ENCODE data around the gene NDUFS2.
"Not testable (repeated sequence)": the region's sequence is repeated elsewhere in the genome, so short reads cannot be mapped to it uniquely, and the experiment has no call there.

The NDUFS2 gene

DNA sequence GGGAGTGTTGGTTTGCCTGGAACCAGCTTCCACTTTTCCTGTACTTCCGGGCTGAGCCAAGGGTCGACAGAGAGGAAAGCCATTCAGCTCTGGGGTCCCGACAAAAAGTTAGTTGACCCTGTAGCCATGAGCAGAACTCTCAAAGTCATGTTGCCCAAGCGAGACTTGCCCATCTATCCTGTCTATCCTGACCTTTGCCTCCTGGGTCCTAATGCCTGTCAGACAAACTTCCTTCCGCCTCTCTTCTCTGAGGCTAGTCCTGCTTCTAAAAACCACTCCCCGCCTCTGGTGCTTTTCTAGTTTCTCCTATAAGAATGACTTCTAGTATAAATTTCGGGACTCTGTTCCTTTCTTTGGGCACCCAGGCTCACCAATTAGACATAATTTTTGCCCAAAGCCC, 48.7 kb downstream of the NDUFS2 start:
- no peak for DNase-seq (ENCODE audit: low read depth in 3 of 3)

DNA sequence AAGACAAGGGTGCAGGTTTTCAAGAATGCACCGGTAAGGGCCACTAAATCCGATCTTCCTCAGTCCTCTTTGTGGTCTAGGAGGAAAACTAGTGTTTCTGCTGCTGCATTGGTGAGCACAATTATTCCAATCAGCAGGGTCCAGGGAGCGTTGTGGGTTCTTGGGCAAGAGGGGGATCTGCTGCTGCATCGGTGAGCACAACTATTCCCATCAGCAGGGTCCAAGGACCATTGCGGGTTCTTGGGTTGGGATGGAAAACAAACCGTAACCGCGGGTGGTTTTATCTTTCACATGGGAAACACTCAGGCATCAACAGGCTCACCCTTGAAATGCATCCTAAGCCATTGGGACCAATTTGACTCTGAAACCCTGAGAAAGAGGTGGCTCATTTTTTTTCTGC, 49.4 kb downstream of the NDUFS2 start:
- DNase-seq (ENCODE audit: low read depth in 3 of 3) = no peak

DNA sequence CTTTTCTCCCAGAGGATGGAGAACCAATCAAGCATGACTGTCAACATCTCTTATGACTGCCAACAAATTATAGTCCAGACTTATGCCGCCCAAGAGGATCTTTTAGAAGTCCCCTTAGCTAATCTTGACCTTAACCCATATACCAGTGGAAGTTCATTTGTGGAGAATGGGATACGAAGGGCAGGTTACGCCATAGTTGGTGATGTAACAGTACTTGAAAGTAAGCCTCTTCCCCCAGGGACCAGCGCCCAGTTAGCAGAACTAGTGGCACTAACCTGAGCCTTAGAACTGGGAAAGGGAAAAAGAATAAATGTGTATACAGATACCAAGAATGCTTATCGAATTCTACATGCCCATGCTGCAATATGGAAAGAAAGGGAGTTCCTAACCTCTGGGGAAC, 53.1 kb downstream of the NDUFS2 start:
- not testable (repeated sequence) for DNase-seq (ENCODE audit: low read depth in 3 of 3)

DNA sequence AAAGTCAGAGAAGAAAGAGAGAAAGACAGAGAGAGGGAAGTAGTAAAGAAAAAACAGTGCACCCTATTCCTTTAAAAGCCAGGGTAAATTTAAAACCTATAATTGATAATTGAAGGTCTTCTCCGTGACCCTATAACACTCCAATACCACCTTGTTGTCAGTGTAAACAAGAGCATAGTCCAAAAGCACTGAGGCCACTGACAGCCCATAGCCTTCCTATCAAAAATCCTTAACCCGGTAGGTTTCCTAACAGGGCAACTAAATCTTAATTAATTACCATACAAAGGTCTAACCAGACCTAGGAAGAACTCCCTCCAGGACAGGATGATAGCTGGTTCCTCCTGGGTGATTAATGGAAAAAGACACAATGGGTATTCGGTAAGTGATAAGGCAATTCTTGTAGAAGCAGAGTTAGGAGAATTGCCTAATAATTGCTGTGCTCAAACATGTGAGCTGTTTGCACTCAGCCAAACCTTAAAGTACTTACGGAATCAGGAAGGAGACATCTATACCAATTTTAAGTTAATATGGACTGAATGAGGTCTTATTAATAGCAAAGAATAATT, 53.9 kb downstream of the NDUFS2 start:
- DNase-seq (ENCODE audit: low read depth in 3 of 3) = not testable (repeated sequence)

DNA sequence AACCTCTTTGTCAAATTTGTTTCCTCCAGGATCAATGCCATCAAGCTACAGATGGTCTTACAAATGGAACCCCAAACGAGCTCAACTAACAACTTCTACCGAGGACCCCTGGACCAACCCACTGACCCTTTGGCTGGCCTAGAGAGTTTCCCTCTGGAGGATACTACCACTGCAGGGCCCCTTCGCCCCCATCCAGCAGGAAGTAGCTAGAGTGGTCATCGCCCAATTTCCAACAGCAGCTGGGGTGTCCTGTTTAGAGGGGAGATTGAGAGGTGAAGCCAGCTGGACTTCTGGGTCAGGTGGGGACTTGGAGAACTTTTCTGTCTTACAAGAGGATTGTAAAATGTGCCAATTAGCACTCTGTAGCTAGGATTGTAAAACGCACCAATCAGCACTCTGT, 54.9 kb downstream of the NDUFS2 start:
- DNase-seq (ENCODE audit: low read depth in 3 of 3) = not testable (repeated sequence)

DNA sequence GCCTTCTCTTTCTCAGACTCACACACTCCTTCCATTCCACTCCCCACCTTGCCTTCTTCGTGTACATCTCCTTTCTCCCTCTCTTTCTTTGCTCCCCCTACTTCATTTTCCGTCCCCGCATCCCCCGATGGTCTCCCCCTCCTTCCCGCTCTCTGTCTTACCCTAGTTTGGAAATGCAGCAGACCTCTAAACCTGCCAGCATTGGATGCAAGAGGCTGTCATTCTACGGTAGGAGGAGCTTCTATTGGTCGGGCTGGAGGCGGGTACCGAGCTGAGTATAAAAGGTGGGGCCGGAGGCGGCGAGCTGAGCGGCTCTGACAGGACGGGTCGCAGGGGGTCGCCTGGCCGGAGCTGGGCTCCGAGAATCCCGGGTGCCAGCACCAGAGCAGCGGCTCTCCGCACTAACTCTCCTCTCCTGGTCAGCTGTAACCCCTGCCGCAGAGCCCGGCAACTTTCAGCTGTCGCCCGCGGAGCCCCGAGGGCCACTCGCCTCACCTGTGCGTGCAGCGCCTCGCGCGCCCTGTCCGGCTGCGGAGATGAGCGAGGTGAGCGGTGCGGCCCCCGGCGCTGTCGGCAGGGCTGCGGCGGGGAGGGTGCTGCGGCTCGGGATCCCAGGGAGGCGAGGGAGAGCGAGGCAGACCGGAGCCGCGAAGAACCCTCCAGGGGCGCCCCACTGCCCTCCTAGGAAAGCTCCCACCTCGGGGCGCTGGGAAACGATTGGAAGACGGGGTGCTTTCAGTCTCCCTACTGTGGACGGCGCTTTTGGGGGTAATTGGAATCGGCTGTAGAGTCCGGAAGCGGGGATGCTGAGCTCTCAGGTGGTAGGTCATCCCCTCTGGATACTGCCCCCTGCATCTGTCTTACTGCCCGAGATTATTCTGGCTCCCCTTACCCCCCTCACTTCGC, 56.5 kb downstream of the NDUFS2 start, which contains the start of gene PCP4L1:
Gene PCP4L1, plus strand, starts transcription at position 307 of the 906 bp plus-strand sequence. Its CDS starts 230 bp downstream, at position 537.
- peak in 2 of 3 experiments; percentile 3 to 9 for DNase-seq (ENCODE audit: low read depth in 3 of 3)

DNA sequence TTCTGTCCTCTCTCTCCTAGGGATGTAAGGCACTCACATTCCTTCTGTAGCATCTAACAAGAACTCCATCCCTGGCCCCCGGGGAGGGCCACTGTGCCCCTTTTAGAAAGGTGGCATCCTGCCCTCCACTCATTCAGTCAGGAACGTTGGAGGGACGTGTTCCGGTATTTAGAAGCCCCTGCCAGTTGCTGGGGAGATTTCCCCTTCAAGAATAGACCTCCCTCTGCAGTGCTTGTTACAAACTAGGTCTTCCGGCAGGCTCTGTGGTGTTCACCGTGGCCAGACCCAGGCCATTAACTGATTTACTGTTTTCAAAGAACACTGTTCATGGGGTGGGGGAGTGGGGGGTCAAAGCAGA, 57.2 kb downstream of the NDUFS2 start:
- DNase-seq (ENCODE audit: low read depth in 3 of 3) = no peak

DNA sequence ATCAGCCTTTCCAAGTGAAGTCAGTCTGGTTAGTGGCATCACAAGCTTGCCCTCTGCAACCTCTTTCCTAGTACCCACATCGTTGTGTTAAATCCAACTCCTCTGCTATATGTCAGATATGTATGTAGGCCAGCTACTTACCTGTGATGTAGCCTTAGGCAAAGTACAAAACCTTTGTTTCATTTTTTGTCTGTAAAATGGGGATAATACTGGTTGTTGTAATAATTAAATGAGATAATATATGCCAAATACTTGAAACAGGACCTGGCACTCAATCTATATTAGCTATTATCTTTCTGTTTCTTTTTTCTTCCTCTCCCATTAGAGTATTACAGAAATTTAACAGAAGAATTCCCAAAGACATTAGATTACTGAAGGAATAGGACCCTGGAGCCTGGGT, 57.6 kb downstream of the NDUFS2 start:
- DNase-seq (ENCODE audit: low read depth in 3 of 3) = no peak

DNA sequence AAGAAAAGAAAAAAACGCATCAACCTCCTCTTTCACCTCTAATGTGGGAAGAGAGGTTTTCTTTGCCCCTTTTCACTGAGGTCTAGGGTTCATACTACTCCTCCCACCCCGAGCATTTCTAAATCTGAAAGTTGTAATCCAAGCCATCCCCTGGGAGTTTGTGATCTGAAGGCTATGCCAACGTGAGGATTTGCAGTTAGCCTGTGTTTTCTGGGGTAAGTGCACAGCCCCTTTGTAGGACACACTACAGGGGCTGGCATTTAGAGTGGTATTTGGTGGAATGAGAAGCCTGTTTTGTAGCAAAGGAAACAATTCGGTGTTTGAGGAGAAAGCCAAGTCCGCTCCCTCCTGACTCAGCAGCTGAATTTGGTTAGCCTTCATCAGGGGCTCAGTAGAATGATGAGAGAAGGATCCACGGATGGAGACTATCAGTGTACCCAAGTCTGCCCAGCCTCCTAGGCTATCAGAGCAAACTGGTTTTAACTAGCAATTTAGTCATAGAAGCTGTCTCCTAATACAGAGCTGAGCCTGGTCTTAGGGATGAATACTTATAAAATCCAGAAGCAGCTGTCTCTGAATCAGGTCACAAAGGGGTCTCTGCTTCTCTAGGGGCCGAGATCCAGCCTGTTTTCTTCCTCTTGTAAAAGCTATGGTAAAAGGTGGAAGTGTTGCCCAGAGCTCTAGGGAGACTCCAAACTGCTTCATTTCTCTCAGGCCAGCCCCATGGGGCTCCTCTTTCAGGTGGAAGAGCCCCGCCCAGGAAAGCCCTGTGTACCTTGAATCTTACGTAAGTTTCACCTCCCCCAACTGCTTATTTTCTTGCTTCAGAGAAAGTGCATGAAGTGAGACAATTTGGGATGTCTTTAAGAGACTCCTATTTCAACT, 58.5 kb downstream of the NDUFS2 start:
- DNase-seq (ENCODE audit: low read depth in 3 of 3) = no peak

DNA sequence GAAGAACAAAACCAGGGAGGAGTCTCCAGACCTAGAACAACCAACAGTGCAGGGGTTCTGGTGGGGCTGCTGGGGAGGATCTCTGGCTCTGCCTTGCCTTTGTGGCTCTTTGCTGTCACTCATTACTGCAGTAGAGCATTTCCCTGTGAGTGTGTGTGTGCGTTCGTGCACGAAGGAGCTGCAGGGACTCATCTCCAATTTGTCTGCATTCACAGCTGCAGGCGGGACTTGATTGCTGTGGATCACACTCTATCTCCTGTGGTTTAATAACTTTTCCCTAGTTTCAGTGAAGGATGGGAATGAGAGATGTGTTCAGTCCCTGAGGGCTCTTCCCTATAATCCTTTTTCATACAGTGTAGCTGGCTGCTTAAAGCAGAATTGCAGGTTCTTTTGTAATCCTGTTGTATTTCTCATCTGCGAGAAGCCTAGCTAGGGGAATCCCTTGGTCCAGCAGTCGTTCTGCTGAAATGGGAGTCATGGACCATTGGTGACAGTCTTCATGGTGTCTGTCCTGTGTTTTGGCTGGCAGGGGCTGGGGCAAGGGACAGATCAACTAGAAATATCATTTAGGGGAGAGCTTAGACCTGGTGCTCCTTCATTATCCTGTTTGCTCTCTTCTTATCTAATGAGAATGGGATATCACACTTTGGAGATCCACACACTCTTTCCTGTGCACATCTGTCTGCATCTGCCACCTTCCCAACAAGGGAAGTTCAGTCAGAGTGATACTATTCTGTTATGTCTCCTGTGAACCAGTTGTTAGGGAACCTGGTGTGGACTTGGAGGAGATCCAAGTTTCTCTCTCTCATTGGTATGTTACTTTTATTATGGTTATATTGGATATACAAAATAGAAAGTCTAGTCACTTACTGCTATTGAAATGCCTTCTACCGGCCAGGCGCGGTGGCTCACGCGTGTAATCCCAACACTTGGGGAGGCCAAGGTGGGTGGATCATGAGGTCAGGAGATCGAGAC, 59.4 kb downstream of the NDUFS2 start:
- DNase-seq (ENCODE audit: low read depth in 3 of 3) = no peak
